CD14-positive monocyte (primary cell): ENCODE measurements around the gene ORMDL2. TPM values are rescaled to one million over a fixed set of nuclear protein-coding genes. Genes with fewer than 3 reads are reported as not detected.

Source experiments
- DNase-seq, 3 donors: peaks; one replicate each; pipeline ENCODE4 v3.0.0-alpha.2; 2011 to 2022
- H2AFZ ChIP-seq: 2 replicates; pipeline ENCODE4 v1.6.0; 2012; ENCODE audit warnings: mild to moderate bottlenecking, low read depth, low read length, inconsistent platforms; ENCODE audit not compliant: insufficient read depth, poor library complexity, severe bottlenecking
- H3K27ac ChIP-seq, 2 donors: 1 replicate in 1 of 2; 2 replicates in 1 of 2; pipeline ENCODE4 v1.5.1; 2012 to 2013; ENCODE audit warnings: low read length in 2 of 2, control low read depth in 1 of 2, inconsistent platforms in 1 of 2, low read depth in 1 of 2, mild to moderate bottlenecking in 1 of 2
- H3K27me3 ChIP-seq, 2 donors: one replicate each; pipeline versions ENCODE4 v1.6.0 to v1.6.1; 2011 to 2013; ENCODE audit warnings: low read length in 2 of 2; ENCODE audit not compliant: control insufficient read depth in 2 of 2, insufficient read depth in 2 of 2
- H3K36me3 ChIP-seq, 2 donors: replicated peaks in 1 of 2; 1 replicate in 1 of 2; 2 replicates in 1 of 2; pipeline versions ENCODE4 v1.5.1 to v1.6.1; 2012 to 2013; ENCODE audit warnings: low read length in 2 of 2, control low read depth in 1 of 2, inconsistent platforms in 1 of 2, mild to moderate bottlenecking in 1 of 2; ENCODE audit not compliant: insufficient read depth in 2 of 2, control insufficient read depth in 1 of 2
- H3K4me1 ChIP-seq, 2 donors: 1 replicate in 1 of 2; 2 replicates in 1 of 2; pipeline versions ENCODE4 v1.5.1 to v1.6.1; 2012 to 2013; ENCODE audit warnings: low read length in 2 of 2, control low read depth in 1 of 2, inconsistent platforms in 1 of 2, mild to moderate bottlenecking in 1 of 2, moderate library complexity in 1 of 2; ENCODE audit not compliant: insufficient read depth in 2 of 2, control insufficient read depth in 1 of 2
- H3K4me2 ChIP-seq: replicated peaks from 2 replicates; pipeline ENCODE3; 2012; ENCODE audit warnings: low read length, moderate library complexity, mild to moderate bottlenecking; ENCODE audit not compliant: poor library complexity, severe bottlenecking; ENCODE audit errors: extremely low read depth
- H3K4me3 ChIP-seq, 3 experiments: fragments of 200-600 bp in 1 of 3; sonication (generic) in 1 of 3; replicated peaks in 1 of 3; 1 replicate in 2 of 3; 2 replicates in 1 of 3; pipeline ENCODE4 v1.5.1; 2011 to 2013; ENCODE audit warnings: low read length in 3 of 3, mild to moderate bottlenecking in 3 of 3, control low read depth in 2 of 3, low read depth in 2 of 3, inconsistent platforms in 1 of 3, moderate library complexity in 1 of 3
- H3K79me2 ChIP-seq: 2 replicates; pipeline ENCODE4 v1.6.0; 2012; ENCODE audit warnings: mild to moderate bottlenecking, control low read depth, inconsistent platforms, low read length, moderate library complexity; ENCODE audit not compliant: insufficient read depth
- H3K9ac ChIP-seq: 2 replicates; pipeline ENCODE4 v1.6.0; 2017; ENCODE audit warnings: low read length, mild to moderate bottlenecking; ENCODE audit not compliant: insufficient read depth, poor library complexity, severe bottlenecking
- H3K9me3 ChIP-seq, 2 donors: replicated peaks in 1 of 2; 1 replicate in 1 of 2; 2 replicates in 1 of 2; pipeline versions ENCODE4 v1.5.1 to v1.6.1; 2012 to 2013; ENCODE audit warnings: low read length in 2 of 2, control low read depth in 1 of 2; ENCODE audit not compliant: control insufficient read depth in 1 of 2, insufficient read depth in 1 of 2
- H4K20me1 ChIP-seq: 2 replicates; pipeline ENCODE4 v1.6.0; 2012; ENCODE audit warnings: mild to moderate bottlenecking, low read length, control low read depth, moderate library complexity; ENCODE audit not compliant: insufficient read depth
- H3K27ac Mint-ChIP-seq, 7 donors: one replicate each; pipeline ENCODE4 v1.8.0; 2020; ENCODE audit warnings: mild to moderate bottlenecking in 7 of 7, mixed read lengths in 7 of 7, moderate library complexity in 6 of 7, inconsistent platforms in 2 of 7
- H3K27me3 Mint-ChIP-seq, 3 donors: one replicate each; pipeline ENCODE4 v1.8.0; 2021 to 2022; ENCODE audit warnings: low read depth in 3 of 3, mild to moderate bottlenecking in 3 of 3, mixed read lengths in 3 of 3, moderate library complexity in 3 of 3, inconsistent platforms in 1 of 3
- H3K36me3 Mint-ChIP-seq, 2 donors: one replicate each; pipeline ENCODE4 v1.8.0; 2020; ENCODE audit warnings: mixed read lengths in 2 of 2, inconsistent platforms in 1 of 2, mild to moderate bottlenecking in 1 of 2
- H3K4me1 Mint-ChIP-seq: one replicate; pipeline ENCODE4 v1.8.0; 2020; ENCODE audit warnings: mild to moderate bottlenecking, mixed read lengths
- H3K4me3 Mint-ChIP-seq, 2 donors: one replicate each; pipeline ENCODE4 v1.8.0; 2020; ENCODE audit warnings: mild to moderate bottlenecking in 2 of 2, mixed read lengths in 2 of 2, moderate library complexity in 1 of 2
- H3K9me3 Mint-ChIP-seq, 7 donors: one replicate each; pipeline ENCODE4 v1.8.0; 2020 to 2022; ENCODE audit warnings: mixed read lengths in 7 of 7, mild to moderate bottlenecking in 6 of 7, moderate library complexity in 6 of 7, inconsistent platforms in 2 of 7
- WGBS: methylation state at CpG from one replicate; pipeline ENCODE4 v1.1.5; 2013; ENCODE audit warnings: missing lambda C conversion rate; ENCODE audit not compliant: insufficient coverage; 5-methylcytosine and 5-hydroxymethylcytosine counted together
- intact Hi-C, 2 donors: fragments of 100-400 bp; cut with micrococcal nuclease; formaldehyde crosslinking; loops; one replicate each; pipeline versions ENCODE4 v1.15.0 to v1.15.1; 2023
- polyA plus RNA-seq, 3 donors: library from polyadenylated mRNA; depleted of rRNA in 1 of 3; unstranded in 2 of 3; stranded (reverse) in 1 of 3; fragments of 300-500 nt in 2 of 3; fragments of >200 nt in 1 of 3; fragmentation: Illumina TruSeq in 2 of 3; gene quantifications; 1 replicate in 2 of 3; 2 replicates in 1 of 3; pipeline ENCODE4 v1.2.3, GENCODE V29; 2012 to 2021
- TF ChIP-seq, protein P1 (sequence below): fragments of 200-600 bp; IDR thresholded peaks from one replicate; pipeline ENCODE4 v1.8.0; 2022; ENCODE audit warnings: antibody characterized with exemption, mild to moderate bottlenecking

The ORMDL2 gene
- polyA plus RNA-seq, 3 donors, result 15.5 to 140 (median 137) TPM

DNA sequence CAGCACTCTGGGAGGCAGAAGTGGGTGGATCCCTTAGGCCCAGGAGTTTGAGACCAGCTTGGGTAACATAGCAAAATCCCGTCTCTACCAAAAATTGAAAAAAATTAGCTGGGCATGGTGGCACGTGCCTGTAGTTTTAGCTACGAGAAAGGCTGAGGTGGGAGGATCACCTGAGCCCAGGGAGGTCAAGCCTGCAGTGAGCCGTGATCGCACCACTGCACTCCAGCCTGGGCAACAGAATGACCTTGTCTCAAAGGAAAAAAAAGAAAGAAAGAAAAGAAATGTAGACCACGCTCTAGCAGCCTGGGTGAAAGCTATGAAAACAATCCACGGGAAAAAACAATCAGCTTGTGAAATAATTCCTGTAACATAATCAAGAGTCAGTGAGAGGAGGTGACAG lies 29.3 kb upstream of the ORMDL2 start:
- H3K27me3 Mint-ChIP-seq, result peaks cover 0 to 3% (median 0%) of the 10 kb centered on the region in 3 donors
- no peak overlapping the region for H3K27ac Mint-ChIP-seq
- Histone ChIP-seq H3K27me3 (no peaks in the 10 kb centered on the region), H3K9me3 (no peaks in the 10 kb centered on the region), H3K4me1 (no peaks in the 10 kb centered on the region), H2AFZ (no peak overlapping the region), H3K4me2 (no peak overlapping the region), H3K79me2 (no peaks in the 10 kb centered on the region), H4K20me1 (no peaks in the 10 kb centered on the region), H3K4me3 (no peak overlapping the region), H3K9ac (no peak overlapping the region), H3K36me3 (peaks cover 81 to 98% of the 10 kb centered on the region in 2 donors), H3K27ac (no peak overlapping the region)
- H3K36me3 Mint-ChIP-seq, result peaks cover 78 to 94% of the 10 kb centered on the region in 2 donors
- DNase-seq, result no peak
- H3K4me1 Mint-ChIP-seq, result no peaks in the 10 kb centered on the region
- H3K9me3 Mint-ChIP-seq, result no peaks in the 10 kb centered on the region
- TF ChIP-seq, protein P1, sequence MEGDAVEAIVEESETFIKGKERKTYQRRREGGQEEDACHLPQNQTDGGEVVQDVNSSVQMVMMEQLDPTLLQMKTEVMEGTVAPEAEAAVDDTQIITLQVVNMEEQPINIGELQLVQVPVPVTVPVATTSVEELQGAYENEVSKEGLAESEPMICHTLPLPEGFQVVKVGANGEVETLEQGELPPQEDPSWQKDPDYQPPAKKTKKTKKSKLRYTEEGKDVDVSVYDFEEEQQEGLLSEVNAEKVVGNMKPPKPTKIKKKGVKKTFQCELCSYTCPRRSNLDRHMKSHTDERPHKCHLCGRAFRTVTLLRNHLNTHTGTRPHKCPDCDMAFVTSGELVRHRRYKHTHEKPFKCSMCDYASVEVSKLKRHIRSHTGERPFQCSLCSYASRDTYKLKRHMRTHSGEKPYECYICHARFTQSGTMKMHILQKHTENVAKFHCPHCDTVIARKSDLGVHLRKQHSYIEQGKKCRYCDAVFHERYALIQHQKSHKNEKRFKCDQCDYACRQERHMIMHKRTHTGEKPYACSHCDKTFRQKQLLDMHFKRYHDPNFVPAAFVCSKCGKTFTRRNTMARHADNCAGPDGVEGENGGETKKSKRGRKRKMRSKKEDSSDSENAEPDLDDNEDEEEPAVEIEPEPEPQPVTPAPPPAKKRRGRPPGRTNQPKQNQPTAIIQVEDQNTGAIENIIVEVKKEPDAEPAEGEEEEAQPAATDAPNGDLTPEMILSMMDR, result no peak
- H3K4me3 Mint-ChIP-seq, result no peak overlapping the region
- intact Hi-C loops, result no loop called here
- 100% methylated on average over 3 of the region's 7 CpGs for WGBS

GRCh38 chr12:55789171-55789570 lies 28.7 kb upstream of the ORMDL2 start:
- intact Hi-C loops, result no loop called here
- Histone ChIP-seq H3K27ac (no peak overlapping the region), H3K79me2 (no peaks in the 10 kb centered on the region), H3K9ac (no peak overlapping the region), H3K9me3 (no peaks in the 10 kb centered on the region), H2AFZ (no peak overlapping the region), H3K27me3 (no peaks in the 10 kb centered on the region), H4K20me1 (no peaks in the 10 kb centered on the region), H3K4me2 (no peak overlapping the region), H3K4me1 (no peaks in the 10 kb centered on the region), H3K4me3 (no peak overlapping the region), H3K36me3 (peaks cover 81 to 98% of the 10 kb centered on the region in 2 donors)
- H3K4me3 Mint-ChIP-seq, result no peak overlapping the region
- WGBS, result 100% methylated on average over 1 of the region's 2 CpGs
- no peaks in the 10 kb centered on the region for H3K9me3 Mint-ChIP-seq
- no peaks in the 10 kb centered on the region for H3K4me1 Mint-ChIP-seq
- DNase-seq, result no peak
- H3K36me3 Mint-ChIP-seq, result peaks cover 78 to 94% of the 10 kb centered on the region in 2 donors
- peak overlapping the region in 2 of 7 donors; percentile 26 to 50 for H3K27ac Mint-ChIP-seq
- H3K27me3 Mint-ChIP-seq, result peaks cover 0 to 3% (median 0%) of the 10 kb centered on the region in 3 donors
- TF ChIP-seq, protein P1, result no peak
